HG03066 (cell line): ENCODE data around the gene TMPRSS4.
"Not testable (repeated sequence)": the region's sequence is repeated elsewhere in the genome, so short reads cannot be mapped to it uniquely, and the experiment has no call there.

ENCODE experiments used
- ATAC-seq: cut with Tn5 transposase; IDR thresholded peaks from one replicate; pipeline ENCODE4 v1.9.1; 2021; ENCODE audit warnings: low read depth; ENCODE audit not compliant: unreplicated experiment

The TMPRSS4 gene

GRCh38 chr11:118055966-118056365 lies 20.9 kb upstream of the TMPRSS4 start:
- no peak for ATAC-seq

GRCh38 chr11:118056806-118057205 lies 20.1 kb upstream of the TMPRSS4 start:
- no peak for ATAC-seq

GRCh38 chr11:118057251-118058145 lies 19.4 kb upstream of the TMPRSS4 start:
- no peak for ATAC-seq

GRCh38 chr11:118058311-118059245 lies 18.3 kb upstream of the TMPRSS4 start:
- no peak for ATAC-seq

- ATAC-seq: no peak
Observed at GRCh38 chr11:118059246-118059940, 17.5 kb upstream of the TMPRSS4 start.

- no peak for ATAC-seq
Observed at GRCh38 chr11:118060081-118060661, 16.7 kb upstream of the TMPRSS4 start.

GRCh38 chr11:118060869-118061268 lies 16.0 kb upstream of the TMPRSS4 start:
- ATAC-seq: no peak

- ATAC-seq: no peak
Observed at GRCh38 chr11:118061586-118062125, 15.2 kb upstream of the TMPRSS4 start.

- ATAC-seq: not testable (repeated sequence)
Observed at GRCh38 chr11:118062181-118062580, 14.7 kb upstream of the TMPRSS4 start.

- not testable (repeated sequence) for ATAC-seq
Observed at GRCh38 chr11:118062631-118063030, 14.2 kb upstream of the TMPRSS4 start.

- no peak for ATAC-seq
Observed at GRCh38 chr11:118064956-118065355, 11.9 kb upstream of the TMPRSS4 start.

- no peak for ATAC-seq
Observed at GRCh38 chr11:118065384-118065783, 11.5 kb upstream of the TMPRSS4 start.

- ATAC-seq: no peak
Observed at GRCh38 chr11:118067006-118067405, 9.9 kb upstream of the TMPRSS4 start.

- no peak for ATAC-seq
Observed at GRCh38 chr11:118068206-118068944, 8.5 kb upstream of the TMPRSS4 start.

- ATAC-seq: no peak
Observed at GRCh38 chr11:118068945-118069612, 7.8 kb upstream of the TMPRSS4 start.

GRCh38 chr11:118071416-118072030 lies 5.4 kb upstream of the TMPRSS4 start:
- no peak for ATAC-seq

GRCh38 chr11:118073554-118073953 lies 3.3 kb upstream of the TMPRSS4 start:
- ATAC-seq: no peak

GRCh38 chr11:118074091-118074685 lies 2.7 kb upstream of the TMPRSS4 start:
- no peak for ATAC-seq
